RPMI8226 (cell line): ENCODE data around the gene FBN1.

Experiments
- DNase-seq: peaks from one replicate; pipeline ENCODE4 v3.0.0-alpha.2; 2015

FBN1 gene

GRCh38 chr15:48462688-48463087 lies 182.8 kb downstream of the FBN1 start:
- no peak for DNase-seq

GRCh38 chr15:48459571-48460442 lies 185.7 kb downstream of the FBN1 start:
- DNase-seq = no peak

- DNase-seq = no peak
Observed at GRCh38 chr15:48458876-48459275, 186.6 kb downstream of the FBN1 start.

- DNase-seq = no peak
Observed at GRCh38 chr15:48456134-48456533, 189.4 kb downstream of the FBN1 start.

- no peak for DNase-seq
Observed at GRCh38 chr15:48451736-48452135, 193.8 kb downstream of the FBN1 start.

GRCh38 chr15:48451241-48451640 lies 194.3 kb downstream of the FBN1 start:
- DNase-seq = no peak

- DNase-seq = no peak
Observed at GRCh38 chr15:48449734-48450133, 195.8 kb downstream of the FBN1 start.

GRCh38 chr15:48447657-48448056 lies 197.9 kb downstream of the FBN1 start:
- DNase-seq = no peak

GRCh38 chr15:48447058-48447457 lies 198.5 kb downstream of the FBN1 start:
- no peak for DNase-seq

GRCh38 chr15:48442011-48442410 lies 203.5 kb downstream of the FBN1 start:
- no peak for DNase-seq

GRCh38 chr15:48440084-48440483 lies 205.4 kb downstream of the FBN1 start:
- DNase-seq = no peak

GRCh38 chr15:48437178-48437577 lies 208.3 kb downstream of the FBN1 start:
- no peak for DNase-seq

- DNase-seq = no peak
Observed at GRCh38 chr15:48435321-48435720, 210.2 kb downstream of the FBN1 start.

GRCh38 chr15:48433226-48433886 lies 212.2 kb downstream of the FBN1 start:
- no peak for DNase-seq

- no peak for DNase-seq
Observed at GRCh38 chr15:48432688-48433087, 212.8 kb downstream of the FBN1 start.

GRCh38 chr15:48427960-48428547 lies 217.5 kb downstream of the FBN1 start:
- no peak for DNase-seq

GRCh38 chr15:48427479-48427878 lies 218.0 kb downstream of the FBN1 start:
- no peak for DNase-seq

- DNase-seq = no peak
Observed at GRCh38 chr15:48426941-48427340, 218.6 kb downstream of the FBN1 start.

GRCh38 chr15:48426044-48426443 lies 219.5 kb downstream of the FBN1 start:
- DNase-seq = no peak

- DNase-seq = no peak
Observed at GRCh38 chr15:48425051-48425450, 220.5 kb downstream of the FBN1 start.

GRCh38 chr15:48423896-48424475 lies 221.5 kb downstream of the FBN1 start:
- DNase-seq = no peak

- DNase-seq = no peak
Observed at GRCh38 chr15:48423342-48423741, 222.2 kb downstream of the FBN1 start.

GRCh38 chr15:48422401-48422800 lies 223.1 kb downstream of the FBN1 start:
- no peak for DNase-seq

GRCh38 chr15:48421362-48421761 lies 224.1 kb downstream of the FBN1 start:
- DNase-seq = no peak
